Measurements from ENCODE around the gene ZFYVE21. TPM values are rescaled to one million over a fixed set of nuclear protein-coding genes. Genes with fewer than 3 reads are reported as not detected.
"Not testable (repeated sequence)": the region's sequence is repeated elsewhere in the genome, so short reads cannot be mapped to it uniquely, and the experiment has no call there.

Gene ZFYVE21
- total RNA-seq, 6 donors from 2014 or later = 29.3 to 92.1 (median 65.5) TPM

GRCh38 chr14:103688906-103689902, 26.4 kb upstream of the ZFYVE21 start:
- H3K4me3 ChIP-seq = peak overlapping the region in 1 of 4 donors; percentile 14
- no peaks in the 10 kb centered on the region for H3K27me3 ChIP-seq
- no peaks in the 10 kb centered on the region for H3K9me3 ChIP-seq
- no peak for TF ChIP-seq POLR2A (IDR thresholded peaks at IDR 0.05)
- TF ChIP-seq CTCF (IDR thresholded peaks at IDR 0.05) = no peak
- TF ChIP-seq POLR2AphosphoS5 (IDR thresholded peaks at IDR 0.05) = no peak
- TF ChIP-seq EP300 (IDR thresholded peaks at IDR 0.05) = no peak
- peak overlapping the region in 3 of 4 donors; percentile 5 to 51 (median 45) for H3K27ac ChIP-seq
- DNase-seq (peak in 1 of 2 donors; percentile 74), ATAC-seq (ENCODE audit: low FRiP score in 2 of 2) (peak; percentile 58 to 75)
- 66 to 77% methylated on average over 16 of the region's 16 CpGs for WGBS, 2 donors
- peaks cover 3 to 20% (median 11%) of the 10 kb centered on the region in 4 donors for H3K4me1 ChIP-seq
- peaks cover 5 to 87% (median 56%) of the 10 kb centered on the region in 4 donors for H3K36me3 ChIP-seq

DNA sequence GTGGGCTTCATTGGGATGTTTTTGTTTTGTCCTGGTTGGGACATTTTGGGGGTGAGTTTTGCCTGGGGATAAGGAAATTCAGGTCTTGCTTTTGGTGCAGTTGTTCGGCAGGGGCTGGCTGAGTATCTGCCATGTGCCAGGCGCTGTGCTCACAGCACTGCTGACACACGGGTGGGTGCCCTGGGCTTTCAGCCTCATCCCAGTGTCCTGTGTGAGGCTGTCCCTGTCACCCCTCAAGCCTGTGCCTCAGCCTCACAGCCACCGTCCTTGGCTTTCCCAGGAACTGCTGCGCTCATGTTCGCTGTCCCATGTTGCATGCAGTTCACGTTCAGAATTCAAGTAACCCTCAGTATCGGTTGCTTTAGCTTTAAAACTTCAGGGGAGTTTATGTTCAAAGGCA, 25.3 kb upstream of the ZFYVE21 start:
- H3K4me3 ChIP-seq = no peak overlapping the region
- ATAC-seq (ENCODE audit: low FRiP score in 2 of 2) (no peak), DNase-seq (no peak)
- H3K27me3 ChIP-seq = no peaks in the 10 kb centered on the region
- H3K9me3 ChIP-seq = no peaks in the 10 kb centered on the region
- peaks cover 5 to 85% (median 53%) of the 10 kb centered on the region in 4 donors for H3K36me3 ChIP-seq
- WGBS, 2 donors = 89 to 94% methylated on average over 7 to 8 of the region's 8 CpGs
- no peak for TF ChIP-seq POLR2AphosphoS5 (IDR thresholded peaks at IDR 0.05)
- TF ChIP-seq POLR2A (IDR thresholded peaks at IDR 0.05) = no peak
- TF ChIP-seq EP300 (IDR thresholded peaks at IDR 0.05) = no peak
- TF ChIP-seq CTCF (IDR thresholded peaks at IDR 0.05) = no peak
- H3K27ac ChIP-seq = peak overlapping the region in 2 of 4 donors; percentile 45 to 51
- peaks cover 3 to 23% (median 11%) of the 10 kb centered on the region in 4 donors for H3K4me1 ChIP-seq

DNA sequence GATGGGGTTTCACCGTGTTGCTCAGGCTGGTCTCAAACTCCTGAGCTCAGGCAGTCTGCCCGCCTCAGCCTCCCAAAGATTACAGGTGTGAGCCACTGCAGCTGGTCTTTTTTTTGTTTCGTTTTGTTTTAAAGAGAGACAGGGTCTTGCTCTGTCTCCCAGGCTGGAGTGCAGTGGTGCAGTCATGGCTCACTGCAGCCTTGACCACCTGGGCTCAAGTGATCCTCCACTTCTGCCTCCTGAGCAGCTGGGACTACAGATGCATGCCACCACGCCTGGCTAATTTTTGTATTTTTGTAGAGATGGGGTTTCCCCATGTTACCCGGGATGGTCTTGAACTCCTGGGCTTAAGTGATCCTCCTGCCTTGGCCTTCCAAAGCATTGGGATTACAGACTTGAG, 24.0 kb upstream of the ZFYVE21 start:
- H3K4me1 ChIP-seq = peaks cover 15 to 36% (median 18%) of the 10 kb centered on the region in 4 donors
- H3K4me3 ChIP-seq; H3K9me3 ChIP-seq; DNase-seq; H3K27me3 ChIP-seq; H3K27ac ChIP-seq; ATAC-seq (ENCODE audit: low FRiP score in 2 of 2): not testable (repeated sequence)
- H3K36me3 ChIP-seq = peaks cover 5 to 78% (median 42%) of the 10 kb centered on the region in 4 donors
- WGBS, 2 donors = 89 to 94% methylated on average over 5 of the region's 5 CpGs

DNA sequence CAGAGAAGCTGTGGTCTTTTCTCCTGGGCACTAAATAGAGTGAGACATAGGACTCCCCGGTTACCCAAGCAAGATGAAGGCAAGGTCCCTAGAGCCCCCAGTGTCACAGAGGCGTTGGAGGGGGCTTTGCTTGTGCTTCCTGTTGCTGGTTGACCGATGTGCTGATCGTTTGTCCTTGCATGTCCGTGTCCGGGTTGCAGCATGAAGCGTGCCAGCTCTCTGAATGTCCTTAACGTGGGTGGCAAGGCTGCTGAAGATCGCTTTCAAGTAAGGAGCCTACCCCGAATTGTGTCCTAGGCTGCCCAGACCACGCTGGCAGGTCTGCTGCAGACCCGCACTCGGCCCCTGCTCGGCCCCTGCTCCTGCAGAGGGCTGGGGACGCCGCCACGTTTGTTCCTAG, 23.5 kb upstream of the ZFYVE21 start:
- no peak for ATAC-seq (ENCODE audit: low FRiP score in 2 of 2)
- no peak for TF ChIP-seq POLR2A (IDR thresholded peaks at IDR 0.05)
- no peak for TF ChIP-seq POLR2AphosphoS5 (IDR thresholded peaks at IDR 0.05)
- no peak for TF ChIP-seq EP300 (IDR thresholded peaks at IDR 0.05)
- Histone ChIP-seq H3K4me1 (peaks cover 20 to 41% (median 23%) of the 10 kb centered on the region in 4 donors), H3K9me3 (no peaks in the 10 kb centered on the region), H3K27ac (no peak overlapping the region), H3K4me3 (no peak overlapping the region), H3K27me3 (no peaks in the 10 kb centered on the region), H3K36me3 (peaks cover 5 to 73% (median 37%) of the 10 kb centered on the region in 4 donors)
- WGBS, 2 donors = 92 to 96% methylated on average over 15 to 17 of the region's 17 CpGs
- DNase-seq = no peak

DNA sequence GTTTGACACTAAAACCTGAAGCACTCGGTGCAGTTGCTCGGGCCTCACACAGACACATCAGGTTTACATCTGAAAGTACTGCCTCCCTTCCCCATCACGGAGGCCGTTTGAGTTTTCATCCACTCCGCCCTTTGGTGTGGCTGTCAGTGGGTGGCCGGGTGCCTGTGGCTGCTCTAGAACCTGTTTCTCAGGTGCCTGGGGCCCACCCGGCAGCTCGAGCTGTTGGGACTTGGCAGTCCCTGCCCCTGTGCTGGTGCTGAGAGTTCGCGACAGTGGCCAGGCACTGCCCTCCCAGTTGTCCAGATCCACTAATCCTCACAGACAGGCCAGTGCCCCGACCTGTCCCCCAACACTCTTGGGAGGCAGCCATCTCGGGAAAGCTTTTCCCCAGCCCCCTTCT, 22.7 kb upstream of the ZFYVE21 start:
- TF ChIP-seq POLR2A (IDR thresholded peaks at IDR 0.05) (no peak), EP300 (IDR thresholded peaks at IDR 0.05) (no peak), CTCF (IDR thresholded peaks at IDR 0.05) (no peak), POLR2AphosphoS5 (IDR thresholded peaks at IDR 0.05) (no peak)
- Histone ChIP-seq H3K27ac (peak overlapping the region in 1 of 4 donors; percentile 7), H3K36me3 (peaks cover 5 to 74% (median 41%) of the 10 kb centered on the region in 4 donors), H3K4me1 (peaks cover 25 to 48% (median 30%) of the 10 kb centered on the region in 4 donors), H3K27me3 (no peaks in the 10 kb centered on the region), H3K4me3 (no peak overlapping the region), H3K9me3 (no peaks in the 10 kb centered on the region)
- DNase-seq (no peak), ATAC-seq (ENCODE audit: low FRiP score in 2 of 2) (no peak)
- WGBS, 2 donors = 65 to 70% methylated on average over 11 to 12 of the region's 12 CpGs
